HFF-Myc (cell line): Measurements from ENCODE around the gene LYPD1.

ENCODE experiments used
- DNase-seq: peaks from one replicate; pipeline ENCODE4 v3.0.0-alpha.2; 2011; ENCODE audit warnings: low read depth; ENCODE audit errors: extremely low read depth
- H3K4me3 ChIP-seq: replicated peaks from 2 replicates; pipeline ENCODE4 v1.5.1; 2011; ENCODE audit warnings: low read depth, mild to moderate bottlenecking, control low read depth, low read length
- TF ChIP-seq, protein P1 (sequence below): IDR thresholded peaks from 2 replicates; pipeline ENCODE4 v1.5.1; 2012; ENCODE audit warnings: mild to moderate bottlenecking, low read depth, low read length, control low read depth; ENCODE audit errors: missing control alignments

LYPD1 gene

DNA sequence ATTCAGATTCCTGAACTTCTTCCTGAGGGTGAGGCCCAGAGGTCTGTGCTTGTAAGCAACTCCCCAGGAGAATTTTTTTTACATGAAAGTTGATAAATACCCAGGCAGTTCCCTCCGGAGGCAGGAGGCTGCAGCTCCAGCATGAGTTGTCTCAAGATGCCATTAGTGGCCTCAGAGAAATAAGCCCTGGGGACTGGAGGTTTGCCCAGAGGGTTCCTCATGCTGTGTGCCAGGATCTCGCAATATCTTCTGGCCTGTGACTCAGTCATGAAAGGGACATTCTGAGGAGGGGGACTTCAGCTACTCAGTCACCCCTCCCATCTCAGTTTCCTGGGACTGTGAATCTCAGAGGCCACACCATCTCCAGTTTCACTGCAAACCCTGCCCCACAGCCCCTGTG is 49.9 kb downstream of the LYPD1 start:
- H3K4me3 ChIP-seq, result no peak overlapping the region
- TF ChIP-seq, protein P1, sequence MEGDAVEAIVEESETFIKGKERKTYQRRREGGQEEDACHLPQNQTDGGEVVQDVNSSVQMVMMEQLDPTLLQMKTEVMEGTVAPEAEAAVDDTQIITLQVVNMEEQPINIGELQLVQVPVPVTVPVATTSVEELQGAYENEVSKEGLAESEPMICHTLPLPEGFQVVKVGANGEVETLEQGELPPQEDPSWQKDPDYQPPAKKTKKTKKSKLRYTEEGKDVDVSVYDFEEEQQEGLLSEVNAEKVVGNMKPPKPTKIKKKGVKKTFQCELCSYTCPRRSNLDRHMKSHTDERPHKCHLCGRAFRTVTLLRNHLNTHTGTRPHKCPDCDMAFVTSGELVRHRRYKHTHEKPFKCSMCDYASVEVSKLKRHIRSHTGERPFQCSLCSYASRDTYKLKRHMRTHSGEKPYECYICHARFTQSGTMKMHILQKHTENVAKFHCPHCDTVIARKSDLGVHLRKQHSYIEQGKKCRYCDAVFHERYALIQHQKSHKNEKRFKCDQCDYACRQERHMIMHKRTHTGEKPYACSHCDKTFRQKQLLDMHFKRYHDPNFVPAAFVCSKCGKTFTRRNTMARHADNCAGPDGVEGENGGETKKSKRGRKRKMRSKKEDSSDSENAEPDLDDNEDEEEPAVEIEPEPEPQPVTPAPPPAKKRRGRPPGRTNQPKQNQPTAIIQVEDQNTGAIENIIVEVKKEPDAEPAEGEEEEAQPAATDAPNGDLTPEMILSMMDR, result no peak
- DNase-seq, result no peak

DNA sequence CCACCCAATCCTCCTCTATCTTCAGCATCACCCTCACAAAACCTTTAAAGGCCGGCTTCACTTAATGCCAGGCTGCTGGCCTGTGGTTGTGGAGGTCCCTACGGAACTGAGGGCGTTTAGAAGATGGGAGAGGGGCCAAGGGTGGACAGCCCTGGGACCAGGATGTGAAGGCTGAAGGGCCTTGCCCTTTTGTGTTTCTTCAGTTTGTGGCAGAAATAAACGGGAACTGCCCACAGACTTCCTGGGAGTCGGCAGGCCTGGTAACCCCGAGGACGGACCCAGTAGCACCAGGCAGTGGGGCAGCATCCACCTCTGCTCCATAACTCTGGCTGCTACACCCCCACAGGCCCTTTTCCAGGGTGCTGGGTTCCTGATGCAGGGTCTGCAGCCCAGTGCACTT is 51.3 kb downstream of the LYPD1 start:
- TF ChIP-seq, protein P1, result no peak
- no peak overlapping the region for H3K4me3 ChIP-seq
- no peak for DNase-seq

DNA sequence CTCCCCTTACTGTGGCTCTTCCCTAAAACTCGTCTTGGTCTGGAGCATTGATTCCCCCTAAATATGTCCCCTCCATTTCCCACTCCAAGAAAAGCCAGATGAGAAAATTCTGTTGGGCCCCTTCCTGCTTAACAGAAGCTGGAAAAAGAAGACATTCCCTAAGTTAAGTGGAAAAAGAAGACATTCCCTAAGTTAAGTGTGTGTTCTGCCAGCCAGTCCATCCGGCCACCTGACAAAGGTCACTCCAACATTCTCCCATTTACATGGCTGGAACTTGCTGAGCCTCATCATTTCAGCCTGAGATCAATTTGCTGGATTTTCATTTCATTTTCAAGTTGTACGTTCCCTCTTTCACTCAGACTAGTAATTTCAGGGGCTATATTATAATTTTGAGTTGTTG is 52.0 kb downstream of the LYPD1 start:
- DNase-seq, result no peak
- TF ChIP-seq, protein P1, result no peak
- H3K4me3 ChIP-seq, result no peak overlapping the region

DNA sequence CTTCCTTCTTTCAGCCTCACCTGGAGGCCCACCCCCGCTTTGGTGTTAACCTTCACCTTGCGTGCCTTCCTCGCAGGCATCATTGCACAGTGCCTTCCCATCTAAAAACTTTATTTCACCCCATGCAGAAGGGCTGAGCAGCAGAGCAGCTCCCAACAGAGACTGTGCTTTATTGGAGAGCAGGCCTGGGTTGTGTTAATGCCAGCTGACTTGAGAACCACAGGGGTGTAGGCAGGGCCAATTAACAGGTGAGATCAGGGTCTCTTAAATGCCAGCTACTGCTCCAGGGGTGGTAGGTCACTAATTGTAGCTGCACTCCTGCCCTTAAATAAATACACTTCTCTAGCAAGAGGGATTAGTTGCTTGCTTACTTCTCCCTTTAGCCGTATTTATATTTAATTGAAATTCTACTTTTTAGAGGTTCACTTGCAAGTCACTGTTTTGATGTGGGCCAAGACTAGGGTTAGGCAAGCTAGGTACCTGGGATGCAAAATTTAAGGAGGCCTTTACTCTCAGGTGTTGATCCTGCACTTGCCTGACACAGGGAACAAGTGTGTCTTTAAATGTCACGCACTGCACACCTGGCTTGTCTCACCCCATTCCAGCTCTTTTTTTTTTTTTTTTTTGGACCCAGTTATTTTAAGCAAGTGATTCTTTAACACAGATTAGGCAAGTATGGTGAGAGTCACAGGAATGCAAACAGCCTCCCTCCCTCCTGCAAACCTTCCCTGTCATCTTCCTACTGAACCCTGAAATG is 54.5 kb downstream of the LYPD1 start:
- TF ChIP-seq, protein P1, result no peak
- no peak overlapping the region for H3K4me3 ChIP-seq

DNA sequence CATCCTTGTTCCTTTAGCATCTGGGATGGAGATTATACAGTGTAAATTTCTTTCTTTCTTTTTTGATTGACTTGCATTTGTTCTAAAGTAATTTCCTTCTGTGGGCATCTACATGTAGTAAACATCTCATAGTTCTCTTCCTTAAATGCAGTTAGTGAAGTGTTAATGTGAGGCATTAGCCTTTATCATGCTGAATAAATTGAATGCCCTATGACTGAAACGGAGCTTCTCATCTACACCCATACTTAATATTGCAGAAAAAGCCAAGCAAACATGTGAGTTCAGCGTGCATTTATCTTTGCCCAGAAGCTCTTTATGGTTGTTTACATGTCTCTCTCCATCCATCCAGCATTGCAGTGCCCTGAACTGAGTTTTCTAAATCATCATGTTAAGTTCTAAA is 58.3 kb downstream of the LYPD1 start:
- no peak for DNase-seq
- H3K4me3 ChIP-seq, result no peak overlapping the region
- TF ChIP-seq, protein P1, result no peak

More for the DNA sequence above, 54.5 kb downstream of the LYPD1 start:
- DNase-seq, result no peak

DNA sequence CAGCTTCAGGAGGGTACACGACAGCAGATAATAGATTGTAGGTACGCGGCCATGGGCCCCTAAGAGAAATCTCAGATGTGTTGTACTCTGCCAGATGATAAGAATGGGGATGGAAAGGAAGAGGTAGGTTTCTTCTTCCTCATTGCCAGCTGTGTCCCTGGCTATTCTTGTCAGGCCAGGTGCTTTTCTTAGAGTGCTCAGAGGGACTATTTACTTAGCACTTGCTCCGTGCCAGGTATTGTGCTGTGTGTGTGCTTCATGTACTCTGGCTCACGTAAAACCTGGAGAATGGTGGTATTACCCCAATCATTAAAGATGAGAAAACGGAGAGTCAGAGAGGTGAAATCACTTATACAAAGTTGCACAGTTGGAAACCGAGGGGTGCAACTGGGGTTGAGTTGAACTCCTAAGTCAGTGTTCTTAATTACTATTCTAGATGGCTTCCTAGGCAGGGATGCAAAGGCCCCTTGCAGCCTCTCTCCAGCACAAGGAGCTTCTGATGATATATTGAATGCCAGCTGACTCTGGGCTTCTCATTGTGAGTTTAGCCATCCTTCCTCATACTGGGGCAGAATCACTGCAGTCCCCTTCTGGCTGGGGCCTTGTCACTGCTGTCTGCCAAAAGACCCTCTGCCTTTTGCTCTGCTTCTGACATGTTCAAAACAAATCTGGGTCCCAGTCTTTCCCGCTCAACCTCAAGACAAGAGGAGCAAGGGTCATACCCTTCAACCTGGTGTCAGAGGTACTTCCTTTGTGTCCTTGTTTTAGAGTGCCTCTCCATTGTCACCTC is 60.7 kb downstream of the LYPD1 start:
- DNase-seq, result no peak
- H3K4me3 ChIP-seq, result no peak overlapping the region
- TF ChIP-seq, protein P1, result no peak

DNA sequence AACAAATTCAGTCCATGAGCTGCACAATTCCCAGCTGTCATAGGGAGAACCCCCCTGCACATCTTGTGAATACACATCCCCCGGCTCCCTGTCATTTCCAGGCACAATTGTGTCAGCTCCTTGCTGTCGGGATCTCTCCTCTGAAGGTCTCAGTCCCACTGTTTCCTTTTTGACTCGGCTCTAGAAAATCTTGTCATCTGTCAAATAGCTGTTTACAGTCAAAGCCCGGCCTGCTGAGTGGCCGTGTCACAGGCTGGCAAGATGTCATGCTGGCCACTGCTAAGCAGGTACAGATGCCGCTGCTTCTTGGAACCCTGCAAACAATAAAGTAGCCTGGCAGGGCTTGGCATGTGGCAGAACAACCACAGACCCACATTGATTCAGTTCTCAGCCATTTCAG is 61.7 kb downstream of the LYPD1 start:
- no peak for DNase-seq

More for the DNA sequence above, 61.7 kb downstream of the LYPD1 start:
- H3K4me3 ChIP-seq, result no peak overlapping the region
- TF ChIP-seq, protein P1, result no peak
